GM19468 (cell line): ENCODE data around the gene ZIM2.
"Not testable (repeated sequence)": the region's sequence is repeated elsewhere in the genome, so short reads cannot be mapped to it uniquely, and the experiment has no call there.

ENCODE experiments used
- ATAC-seq: cut with Tn5 transposase; IDR thresholded peaks from one replicate; pipeline ENCODE4 v1.9.1; 2021; ENCODE audit warnings: mild to moderate bottlenecking, moderate library complexity, moderate number of reproducible peaks; ENCODE audit not compliant: unreplicated experiment; ENCODE audit errors: extremely low read depth

The ZIM2 gene

GRCh38 chr19:56840451-56841192 lies at the start of gene ZIM2, which contains the start of gene PEG3:
TSS of gene ZIM2 (minus strand) at chr19:56840726. CDS start at chr19:56824277, 16,449 bp downstream.
TSS of gene PEG3 (minus strand) at chr19:56840726. CDS start at chr19:56824655, 16,071 bp downstream.
- ATAC-seq, result no peak

DNA sequence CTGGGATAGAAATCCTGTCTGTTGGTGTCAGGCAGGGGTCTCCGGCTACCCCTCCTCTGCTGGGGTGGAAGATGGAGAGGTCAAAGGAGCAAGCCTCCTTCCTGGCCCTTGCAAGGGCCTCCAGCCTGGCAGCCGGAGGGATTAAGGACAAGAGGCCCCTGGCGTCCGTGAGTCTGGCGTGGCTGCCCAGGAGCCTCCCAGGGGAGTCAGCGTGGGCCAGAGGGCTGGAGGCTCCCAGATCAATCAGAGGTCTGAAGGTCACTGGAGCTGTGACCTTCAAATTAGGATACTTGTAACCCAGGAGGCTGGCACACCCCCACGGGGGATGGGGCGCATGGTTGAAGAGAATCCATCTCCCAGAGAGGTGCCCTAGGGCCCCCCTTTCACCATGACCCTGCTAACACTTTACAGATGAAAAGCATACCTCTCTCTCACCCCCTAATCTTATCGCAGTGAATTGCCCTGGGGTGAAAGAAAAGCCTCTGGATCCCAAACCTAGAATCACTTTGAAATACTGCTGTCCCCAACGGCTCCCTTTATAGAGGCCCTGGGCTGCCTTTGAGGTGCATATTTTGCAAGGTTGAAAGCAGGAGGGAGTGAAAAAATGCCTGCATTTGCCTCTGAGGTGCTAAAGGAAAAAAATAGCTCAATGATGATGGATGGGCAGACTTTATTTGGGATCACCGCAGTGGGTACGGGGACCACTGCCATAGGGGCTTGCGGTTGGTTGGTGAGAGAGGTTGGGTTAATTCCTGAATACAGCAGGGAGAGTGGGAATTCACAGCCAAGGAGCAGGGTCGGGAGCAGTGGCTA lies 44.9 kb upstream of the ZIM2 start:
- no peak for ATAC-seq

DNA sequence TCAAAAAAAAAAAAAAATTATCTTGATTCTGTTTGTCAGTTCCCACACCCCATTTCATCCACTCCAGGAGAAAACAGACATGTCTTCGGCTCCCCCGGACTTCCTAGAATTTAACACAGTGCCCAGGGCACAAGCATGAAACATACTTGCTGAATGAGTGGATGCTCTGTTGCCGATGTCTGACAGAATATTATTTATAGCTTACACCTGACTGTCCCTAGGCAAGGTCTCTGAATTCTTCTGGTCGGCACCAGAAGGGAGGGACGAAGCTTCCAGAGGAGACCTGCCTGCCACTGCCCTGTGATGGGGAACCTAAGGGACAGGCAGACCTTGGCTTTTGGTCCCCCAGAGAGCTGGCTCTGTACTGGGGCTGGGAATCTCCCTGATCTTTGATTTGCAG lies 43.9 kb upstream of the ZIM2 start:
- ATAC-seq, result no peak

DNA sequence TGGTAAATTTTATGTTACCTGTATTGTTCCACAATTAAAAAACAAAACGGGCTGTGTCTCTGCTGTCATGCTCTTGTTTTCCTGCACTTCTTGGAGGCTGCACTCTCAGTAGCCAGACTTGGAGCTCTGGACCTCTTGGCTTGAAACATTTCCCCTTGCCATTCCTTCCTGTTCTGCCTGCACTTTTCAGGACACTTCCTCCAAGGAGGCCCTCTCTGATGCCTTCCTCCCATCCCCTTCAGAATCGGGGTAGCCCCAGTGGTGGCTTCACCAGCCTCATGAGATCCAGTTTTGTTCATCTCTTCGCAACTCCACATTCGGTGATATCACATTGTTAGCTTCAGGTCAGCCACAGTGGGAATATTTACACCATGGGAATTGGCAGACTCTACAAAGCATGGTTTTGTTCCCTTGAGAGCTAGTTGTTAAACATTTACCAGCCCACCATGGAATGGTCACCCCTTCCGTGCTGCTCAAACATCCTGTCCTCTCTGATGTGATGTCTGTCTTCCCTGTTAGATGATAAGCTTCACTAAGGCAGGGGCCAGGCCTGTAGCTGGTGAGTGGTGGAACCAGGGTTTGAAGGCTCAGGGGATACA lies 40.2 kb upstream of the ZIM2 start:
- ATAC-seq, result no peak

GRCh38 chr19:56877069-56877715 lies 36.7 kb upstream of the ZIM2 start:
- no peak for ATAC-seq

- ATAC-seq, result no peak
Measured at GRCh38 chr19:56875717-56876116, 35.2 kb upstream of the ZIM2 start.

GRCh38 chr19:56874530-56874929 lies 34.0 kb upstream of the ZIM2 start:
- no peak for ATAC-seq

DNA sequence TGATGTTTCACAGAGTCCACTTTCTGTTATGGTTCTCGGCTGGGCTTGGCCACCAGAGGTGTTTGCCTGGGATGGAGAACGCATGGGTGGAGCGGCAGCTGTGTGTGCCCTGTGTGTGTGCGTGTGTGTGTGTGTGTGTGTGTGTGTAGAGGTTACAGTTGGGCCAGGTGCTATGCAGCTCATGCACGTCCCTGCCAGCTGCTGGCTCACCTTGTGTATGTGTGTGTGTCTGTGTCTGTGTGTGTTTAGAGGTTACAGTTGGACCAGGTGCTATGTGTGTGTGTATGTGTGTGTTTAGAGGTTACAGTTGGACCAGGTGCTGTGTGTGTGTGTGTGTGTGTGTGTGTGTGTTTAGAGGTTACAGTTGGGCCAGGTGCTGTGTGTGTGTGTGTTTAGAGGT lies 33.0 kb upstream of the ZIM2 start:
- no peak for ATAC-seq

DNA sequence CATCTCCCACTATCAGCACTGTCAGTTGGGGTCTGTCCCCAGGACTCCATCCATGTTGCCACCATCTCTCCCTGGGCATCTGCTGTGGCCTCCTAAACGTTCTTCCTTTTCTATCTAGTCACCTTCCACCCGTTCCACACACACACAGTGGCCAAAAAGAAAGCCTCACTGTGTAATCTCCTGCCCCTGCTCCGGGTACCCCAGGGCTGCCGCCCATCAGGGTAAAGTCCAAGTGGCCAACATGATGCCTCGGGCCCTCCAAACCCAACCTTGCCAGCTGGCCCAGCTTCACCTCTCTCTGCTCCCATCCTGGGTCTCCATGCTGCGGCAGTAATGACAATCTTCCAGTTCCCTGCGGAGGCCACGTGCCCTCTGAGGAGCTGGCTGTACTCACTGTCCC lies 29.4 kb upstream of the ZIM2 start:
- no peak for ATAC-seq

DNA sequence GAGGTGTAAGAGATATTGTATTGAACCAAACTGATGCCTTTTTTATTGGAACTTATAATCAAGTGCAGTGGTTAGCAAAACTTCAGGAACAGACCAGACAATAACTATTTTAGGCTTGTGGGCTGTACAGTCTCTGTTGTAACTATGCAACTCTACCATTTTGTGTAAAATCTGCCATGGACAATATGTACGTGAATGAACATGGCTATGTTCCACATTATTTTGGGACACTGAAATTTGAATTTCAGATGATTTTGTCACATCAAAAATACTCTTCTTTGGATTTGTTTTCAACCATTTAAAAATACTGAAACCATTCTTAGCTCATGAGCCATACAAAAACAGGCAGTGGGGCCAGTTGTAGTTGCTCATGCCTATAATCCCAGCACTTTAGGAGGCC lies 27.9 kb upstream of the ZIM2 start:
- no peak for ATAC-seq

DNA sequence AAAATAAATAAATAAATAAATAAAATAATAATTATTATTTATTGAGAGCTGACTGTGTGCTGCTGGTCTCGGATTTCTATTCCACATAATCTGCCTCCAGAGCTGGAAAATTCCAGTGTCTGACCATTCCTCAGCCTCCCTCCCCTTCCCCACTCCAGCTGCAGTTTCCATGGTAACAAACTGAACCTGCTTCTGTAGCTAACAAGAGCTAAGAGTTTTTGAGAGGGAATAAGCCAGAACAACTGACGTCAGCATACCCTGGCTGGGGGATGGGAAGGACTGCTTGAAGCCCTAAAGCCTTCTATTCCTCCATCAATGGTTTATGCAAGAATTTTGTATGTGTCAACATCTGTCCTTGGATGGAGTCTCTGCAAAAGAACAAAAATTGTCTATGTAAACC lies 26.0 kb upstream of the ZIM2 start:
- no peak for ATAC-seq

GRCh38 chr19:56864443-56865125 lies 24.1 kb upstream of the ZIM2 start:
- no peak for ATAC-seq

- ATAC-seq, result no peak
Measured at GRCh38 chr19:56862741-56863140, 22.2 kb upstream of the ZIM2 start.

GRCh38 chr19:56860409-56860808 lies 19.9 kb upstream of the ZIM2 start:
- ATAC-seq, result not testable (repeated sequence)

GRCh38 chr19:56858026-56858425 lies 17.5 kb upstream of the ZIM2 start:
- ATAC-seq, result no peak

DNA sequence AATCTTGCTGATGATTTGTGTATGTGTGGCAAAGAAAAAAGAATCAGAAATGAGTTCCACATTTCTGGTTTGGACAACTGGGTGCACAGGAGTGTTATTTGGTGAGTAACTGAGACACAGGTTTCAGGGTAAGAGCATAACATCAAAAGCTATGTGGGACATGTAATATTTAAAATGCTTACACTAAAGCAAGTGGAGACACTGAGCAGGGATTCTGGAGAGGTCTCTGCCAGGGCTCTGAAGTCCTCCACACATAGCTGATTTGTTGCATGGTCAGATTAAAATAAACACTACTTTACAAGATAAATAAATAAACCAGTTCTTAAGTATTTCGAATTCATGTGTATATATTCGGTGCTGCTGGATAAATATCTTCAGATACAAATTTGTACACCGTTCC lies 16.3 kb upstream of the ZIM2 start:
- no peak for ATAC-seq

DNA sequence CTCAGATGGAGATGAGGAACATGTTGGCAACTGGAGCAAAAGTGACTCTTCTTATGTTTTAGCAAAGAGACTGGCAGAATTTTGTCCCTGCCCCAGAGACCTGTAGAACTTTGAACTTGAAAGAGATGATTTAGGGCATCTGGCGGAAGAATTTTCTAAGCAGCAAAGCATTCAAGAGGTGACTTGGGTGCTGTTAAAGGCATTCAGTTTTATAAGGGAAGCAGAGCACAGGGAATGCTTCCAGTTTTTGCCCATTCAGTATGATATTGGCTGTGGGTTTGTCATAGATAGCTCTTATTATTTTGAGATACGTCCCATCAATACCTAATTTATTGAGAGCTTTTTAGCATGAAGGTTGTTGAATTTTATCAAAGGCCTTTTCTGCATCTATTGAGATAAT lies 11.8 kb upstream of the ZIM2 start:
- not testable (repeated sequence) for ATAC-seq

- ATAC-seq, result no peak
Measured at GRCh38 chr19:56848166-56848565, 7.6 kb upstream of the ZIM2 start.

- ATAC-seq, result no peak
Measured at GRCh38 chr19:56842412-56842811, 1.9 kb upstream of the ZIM2 start.

- ATAC-seq, result no peak
Measured at GRCh38 chr19:56841193-56841543, 642 bp upstream of the ZIM2 start.
